Left lung (tissue), 10 donors: Measurements from ENCODE around the gene SCAPER. TPM values are rescaled to one million over a fixed set of nuclear protein-coding genes. Genes with fewer than 3 reads are reported as not detected.

Experiments used
- ATAC-seq: fragments of 200-7000 bp; cut with Tn5 transposase; one replicate; pipeline ENCODE4 v1.9.1; 2020; ENCODE audit warnings: moderate library complexity
- DNase-seq, 4 donors: peaks; one replicate each; pipeline ENCODE4 v3.0.0-alpha.2; 2013 to 2020
- H3K27ac ChIP-seq, 2 donors: fragments of 200-600 bp; sonication (generic) in 1 of 2; one replicate each; pipeline versions ENCODE4 v1.5.0 to v1.8.0; 2020 to 2021
- H3K27me3 ChIP-seq, 2 donors: fragments of 200-600 bp; sonication (generic) in 1 of 2; one replicate each; pipeline versions ENCODE4 v1.5.0 to v1.8.0; 2020 to 2021
- H3K36me3 ChIP-seq, 2 donors: fragments of 200-600 bp; sonication (generic) in 1 of 2; one replicate each; pipeline versions ENCODE4 v1.5.0 to v1.8.0; 2020 to 2021
- H3K4me1 ChIP-seq, 2 donors: fragments of 200-600 bp; one replicate each; pipeline ENCODE4 v1.8.0; 2021
- H3K4me3 ChIP-seq, 2 donors: fragments of 200-600 bp; sonication (generic) in 1 of 2; one replicate each; pipeline versions ENCODE4 v1.5.0 to v1.8.0; 2020 to 2021; ENCODE audit warnings: mild to moderate bottlenecking in 1 of 2
- H3K9me3 ChIP-seq, 2 donors: fragments of 200-600 bp; sonication (generic) in 1 of 2; one replicate each; pipeline versions ENCODE4 v1.5.0 to v1.8.0; 2020 to 2021
- CTCF ChIP-seq, 2 donors: fragments of 200-600 bp; sonication (generic) in 1 of 2; IDR thresholded peaks; one replicate each; pipeline versions ENCODE4 v1.5.0 to v1.8.0; 2021; ENCODE audit warnings: antibody characterized with exemption in 2 of 2
- intact Hi-C, 2 donors: fragments of 100-400 bp; cut with DNase I; formaldehyde crosslinking; loops; one replicate each; pipeline versions ENCODE4 v1.11.2 to v1.14.2; 2022
- polyA plus RNA-seq, 6 donors: library from polyadenylated mRNA; unstranded; fragments of 120-200 nt; gene quantifications; one replicate each; pipeline ENCODE4 v1.2.1, GENCODE V29; 2013; ENCODE audit not compliant: insufficient read length in 6 of 6
- total RNA-seq, 2 donors: library from RNA; stranded (reverse); fragmentation: NEBNext Ultra II Directional; extraction: Animal tissue kit (Norgen Biotek cat#: 25700); gene quantifications; one replicate each; pipeline ENCODE4 v1.2.1, GENCODE V29; 2021
- donor health status: DM: no; HTN: yes; CAD: no.
- donor health status: DM: no; HTN: no; CAD: no.

Gene SCAPER
- total and polyA plus RNA-seq, 8 donors: 18.3 to 30.0 (median 26.6) TPM

GRCh38 chr15:76368122-76368621, 537.0 kb downstream of the SCAPER start:
- intact Hi-C loops: no loop called here
- H3K4me1 ChIP-seq: peaks cover 4 to 9% of the 10 kb centered on the region in 2 donors
- ATAC-seq (peak; percentile 85), DNase-seq (peak in 1 of 4 donors; percentile 17)
- H3K9me3 ChIP-seq: no peaks in the 10 kb centered on the region
- no peak overlapping the region for H3K4me3 ChIP-seq
- H3K36me3 ChIP-seq: peaks cover 0 to 5% of the 10 kb centered on the region in 2 donors
- no peak overlapping the region for H3K27ac ChIP-seq
- TF ChIP-seq CTCF (IDR thresholded peaks at IDR 0.05): no peak
- H3K27me3 ChIP-seq: no peaks in the 10 kb centered on the region

- no peaks in the 10 kb centered on the region for H3K9me3 ChIP-seq
- TF ChIP-seq CTCF (IDR thresholded peaks at IDR 0.05): no peak
- peaks cover 4 to 9% of the 10 kb centered on the region in 2 donors for H3K4me1 ChIP-seq
- DNase-seq (no peak), ATAC-seq (no peak)
- H3K27me3 ChIP-seq: no peaks in the 10 kb centered on the region
- no peaks in the 10 kb centered on the region for H3K36me3 ChIP-seq
- intact Hi-C loops: no loop called here
- no peak overlapping the region for H3K4me3 ChIP-seq
- H3K27ac ChIP-seq: no peak overlapping the region
These were observed 538.4 kb downstream of the SCAPER start for GRCh38 chr15:76366714-76367113.

GRCh38 chr15:76363251-76363650, 541.9 kb downstream of the SCAPER start:
- no peak for TF ChIP-seq CTCF (IDR thresholded peaks at IDR 0.05)
- intact Hi-C loops: no loop called here
- Histone ChIP-seq H3K27ac (no peak overlapping the region), H3K36me3 (no peaks in the 10 kb centered on the region), H3K9me3 (no peaks in the 10 kb centered on the region), H3K4me1 (peaks cover 0 to 9% of the 10 kb centered on the region in 2 donors), H3K27me3 (no peaks in the 10 kb centered on the region), H3K4me3 (no peak overlapping the region)
- ATAC-seq (no peak), DNase-seq (no peak)

- DNase-seq: no peak
- no peaks in the 10 kb centered on the region for H3K27me3 ChIP-seq
- no peaks in the 10 kb centered on the region for H3K9me3 ChIP-seq
- no peak for TF ChIP-seq CTCF (IDR thresholded peaks at IDR 0.05)
- no peak for ATAC-seq
- H3K36me3 ChIP-seq: no peaks in the 10 kb centered on the region
- H3K27ac ChIP-seq: no peak overlapping the region
- intact Hi-C loops: no loop called here
- no peaks in the 10 kb centered on the region for H3K4me1 ChIP-seq
- H3K4me3 ChIP-seq: no peak overlapping the region
These were observed 544.7 kb downstream of the SCAPER start for GRCh38 chr15:76360416-76360815.

GRCh38 chr15:76359152-76359551, 546.0 kb downstream of the SCAPER start:
- no peaks in the 10 kb centered on the region for H3K27me3 ChIP-seq
- intact Hi-C loops: no loop called here
- no peak overlapping the region for H3K4me3 ChIP-seq
- no peaks in the 10 kb centered on the region for H3K9me3 ChIP-seq
- H3K27ac ChIP-seq: no peak overlapping the region
- ATAC-seq (peak; percentile 89), DNase-seq (no peak)
- no peaks in the 10 kb centered on the region for H3K4me1 ChIP-seq
- no peak for TF ChIP-seq CTCF (IDR thresholded peaks at IDR 0.05)
- H3K36me3 ChIP-seq: no peaks in the 10 kb centered on the region
